Lower leg skin (tissue), 4 donors: ENCODE results near the gene SH3RF2. TPM values are rescaled to one million over a fixed set of nuclear protein-coding genes. Genes with fewer than 3 reads are reported as not detected.

Source experiments
- DNase-seq, 2 donors: peaks; one replicate each; pipeline ENCODE4 v3.0.0-alpha.2; 2019; ENCODE audit warnings: low spot score in 2 of 2
- H3K4me3 ChIP-seq: fragments of 200-600 bp; sonication (generic); 2 replicates; pipeline ENCODE4 v1.5.1; 2017; ENCODE audit warnings: mild to moderate bottlenecking, low read depth; ENCODE audit not compliant: poor library complexity, severe bottlenecking
- POLR2A ChIP-seq, 2 donors: fragments of 450-650 bp; IDR thresholded peaks; one replicate each; pipeline ENCODE4 v1.6.1; 2016 to 2017; ENCODE audit warnings: antibody characterized with exemption in 2 of 2, mild to moderate bottlenecking in 1 of 2, moderate library complexity in 1 of 2
- WGBS, 2 donors: methylation state at CpG; one replicate each; pipeline ENCODE4 v1.1.5; 2018; 5-methylcytosine and 5-hydroxymethylcytosine counted together
- intact Hi-C: fragments of 100-400 bp; cut with DNase I; formaldehyde crosslinking; loops from one replicate; pipeline ENCODE4 v1.15.0; 2023; ENCODE audit warnings: low total_unique reads
- total RNA-seq, 4 donors: library from RNA; depleted of rRNA; stranded (reverse); fragments of >200 nt; gene quantifications; one replicate each; pipeline ENCODE4 v1.1.0, GENCODE V29; 2016
- TF ChIP-seq, protein P1 (sequence below), 3 donors: fragments of 450-650 bp; IDR thresholded peaks; one replicate each; pipeline ENCODE4 v1.5.1; 2016; ENCODE audit warnings: antibody characterized with exemption in 3 of 3, mild to moderate bottlenecking in 3 of 3, moderate library complexity in 2 of 3

SH3RF2 gene
- total RNA-seq, 4 donors from 2014 or later = 109 to 169 (median 121) TPM

DNA sequence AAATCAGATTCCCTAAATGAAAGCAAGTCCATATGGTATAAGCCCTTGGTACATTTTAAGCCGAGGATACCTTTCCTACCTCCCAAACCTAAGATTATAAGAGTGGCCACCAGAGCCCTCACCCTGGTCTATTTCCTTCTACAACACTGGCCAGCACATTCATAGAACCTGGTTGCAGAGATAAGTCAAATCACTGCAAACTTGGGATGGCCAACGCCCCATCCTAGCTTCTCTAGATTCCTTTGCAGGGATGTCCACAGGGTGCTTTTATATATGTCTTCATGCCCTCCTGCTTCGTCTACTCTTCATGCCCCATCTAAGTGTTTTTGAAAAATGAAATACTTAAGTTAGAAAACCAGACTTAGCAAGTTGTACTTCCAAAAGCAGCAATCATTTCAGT, 41.8 kb downstream of the SH3RF2 start:
- 64 to 69% methylated on average over 3 of the region's 3 CpGs for WGBS, 2 donors

GRCh38 chr5:145978708-145979107, 42.3 kb downstream of the SH3RF2 start:
- DNase-seq = no peak
- TF ChIP-seq, protein P1, sequence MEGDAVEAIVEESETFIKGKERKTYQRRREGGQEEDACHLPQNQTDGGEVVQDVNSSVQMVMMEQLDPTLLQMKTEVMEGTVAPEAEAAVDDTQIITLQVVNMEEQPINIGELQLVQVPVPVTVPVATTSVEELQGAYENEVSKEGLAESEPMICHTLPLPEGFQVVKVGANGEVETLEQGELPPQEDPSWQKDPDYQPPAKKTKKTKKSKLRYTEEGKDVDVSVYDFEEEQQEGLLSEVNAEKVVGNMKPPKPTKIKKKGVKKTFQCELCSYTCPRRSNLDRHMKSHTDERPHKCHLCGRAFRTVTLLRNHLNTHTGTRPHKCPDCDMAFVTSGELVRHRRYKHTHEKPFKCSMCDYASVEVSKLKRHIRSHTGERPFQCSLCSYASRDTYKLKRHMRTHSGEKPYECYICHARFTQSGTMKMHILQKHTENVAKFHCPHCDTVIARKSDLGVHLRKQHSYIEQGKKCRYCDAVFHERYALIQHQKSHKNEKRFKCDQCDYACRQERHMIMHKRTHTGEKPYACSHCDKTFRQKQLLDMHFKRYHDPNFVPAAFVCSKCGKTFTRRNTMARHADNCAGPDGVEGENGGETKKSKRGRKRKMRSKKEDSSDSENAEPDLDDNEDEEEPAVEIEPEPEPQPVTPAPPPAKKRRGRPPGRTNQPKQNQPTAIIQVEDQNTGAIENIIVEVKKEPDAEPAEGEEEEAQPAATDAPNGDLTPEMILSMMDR (IDR thresholded peaks at IDR 0.05) = no peak
- TF ChIP-seq POLR2A (IDR thresholded peaks at IDR 0.05) = no peak
- WGBS, 2 donors = 23 to 41% methylated on average over 1 of the region's 1 CpG
- no peak overlapping the region for H3K4me3 ChIP-seq
- intact Hi-C loops = no loop called here

More for the DNA sequence above, 41.8 kb downstream of the SH3RF2 start:
- H3K4me3 ChIP-seq = no peak overlapping the region
- no peak for DNase-seq
- intact Hi-C loops = no loop called here
- no peak for TF ChIP-seq POLR2A (IDR thresholded peaks at IDR 0.05)
- TF ChIP-seq, protein P1 (IDR thresholded peaks at IDR 0.05) = no peak

- intact Hi-C loops = no loop called here
- no peak for DNase-seq
- WGBS, 2 donors = 69 to 71% methylated on average over 7 of the region's 7 CpGs
- no peak overlapping the region for H3K4me3 ChIP-seq
- no peak for TF ChIP-seq POLR2A (IDR thresholded peaks at IDR 0.05)
- TF ChIP-seq, protein P1 (IDR thresholded peaks at IDR 0.05) = no peak
Measured at GRCh38 chr5:145979270-145980223, 43.2 kb downstream of the SH3RF2 start.

DNA sequence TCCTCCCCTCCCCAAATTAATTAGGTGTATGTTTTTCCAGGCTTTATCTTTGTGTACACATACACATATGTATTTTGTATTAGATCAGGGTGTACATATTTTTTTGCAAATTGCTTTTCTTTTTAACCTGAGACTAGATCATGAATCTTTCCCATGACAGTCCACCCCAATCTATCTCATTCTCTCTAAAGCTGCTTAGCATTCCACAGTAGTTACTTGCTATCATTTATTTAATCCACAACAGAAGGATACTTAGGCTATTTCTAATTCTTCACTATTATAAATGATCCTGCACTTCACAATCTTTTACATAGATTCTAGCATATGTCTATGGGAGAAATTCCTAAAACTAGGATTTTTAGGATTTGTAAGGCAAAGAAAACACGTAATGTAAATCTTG, 43.9 kb downstream of the SH3RF2 start:
- TF ChIP-seq, protein P1 (IDR thresholded peaks at IDR 0.05) = no peak
- no peak for TF ChIP-seq POLR2A (IDR thresholded peaks at IDR 0.05)
- WGBS, 2 donors = 93 to 100% methylated on average over 1 of the region's 1 CpG
- intact Hi-C loops = no loop called here
- no peak for DNase-seq
- no peak overlapping the region for H3K4me3 ChIP-seq

- H3K4me3 ChIP-seq = no peak overlapping the region
- DNase-seq = no peak
- intact Hi-C loops = no loop called here
- TF ChIP-seq, protein P1 (IDR thresholded peaks at IDR 0.05) = no peak
- no peak for TF ChIP-seq POLR2A (IDR thresholded peaks at IDR 0.05)
- WGBS, 2 donors = 91 to 94% methylated on average over 2 of the region's 2 CpGs
Measured at GRCh38 chr5:145980718-145981117, 44.3 kb downstream of the SH3RF2 start.
